GM21786 (cell line): Measurements from ENCODE around the gene AGBL5.
"Not testable (repeated sequence)": the region's sequence is repeated elsewhere in the genome, so short reads cannot be mapped to it uniquely, and the experiment has no call there.

Source experiments
- ATAC-seq: cut with Tn5 transposase; IDR thresholded peaks from one replicate; pipeline ENCODE4 v1.9.1; 2021; ENCODE audit not compliant: unreplicated experiment

Gene AGBL5

GRCh38 chr2:27110603-27111352, 59.3 kb downstream of the AGBL5 start:
- not testable (repeated sequence) for ATAC-seq

GRCh38 chr2:27111392-27112078, 60.1 kb downstream of the AGBL5 start:
- ATAC-seq = not testable (repeated sequence)

- ATAC-seq = no peak
These were observed 64.1 kb downstream of the AGBL5 start for GRCh38 chr2:27115519-27115918.

GRCh38 chr2:27117995-27118524, 66.6 kb downstream of the AGBL5 start:
- no peak for ATAC-seq

GRCh38 chr2:27118525-27119329, 67.3 kb downstream of the AGBL5 start, which contains the start of gene CGREF1:
Gene CGREF1 (minus strand): TSS chr2:27119128. CDS start chr2:27104366, 14,762 bp downstream.
- no peak for ATAC-seq

GRCh38 chr2:27119330-27119670, 67.8 kb downstream of the AGBL5 start:
- ATAC-seq = not testable (repeated sequence)
